ENCODE data around the gene TMEM121.
"Not testable (repeated sequence)": the region's sequence is repeated elsewhere in the genome, so short reads cannot be mapped to it uniquely, and the experiment has no call there.

TMEM121 gene

GRCh38 chr14:105547072-105547471 lies 20.7 kb downstream of the TMEM121 start:
- not testable (repeated sequence) for DNase-seq (ENCODE audit: low read depth in 2 of 2)

- no peak for DNase-seq (ENCODE audit: low read depth in 2 of 2)
Measured at GRCh38 chr14:105547741-105548169, 21.4 kb downstream of the TMEM121 start.

DNA sequence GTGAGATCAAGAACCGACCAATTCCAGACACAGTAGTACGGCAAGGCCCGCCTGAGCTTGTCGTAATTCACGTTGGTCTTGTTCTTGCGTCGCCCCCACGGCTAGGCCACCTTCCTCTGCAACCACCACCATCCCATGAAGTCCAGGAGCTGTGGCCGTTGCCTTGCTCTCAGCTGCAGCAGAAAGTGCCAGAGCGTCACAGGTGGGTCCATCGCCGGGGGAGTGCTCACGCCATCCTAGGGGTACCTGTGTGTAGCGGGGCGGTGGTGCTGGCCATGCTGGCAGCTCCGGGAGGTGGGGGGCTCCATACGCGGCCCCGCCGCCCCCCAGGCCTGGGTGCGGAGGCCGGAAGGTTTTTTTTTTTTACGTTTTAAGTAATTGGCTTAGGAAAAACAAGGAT lies 23.1 kb downstream of the TMEM121 start:
- no peak for DNase-seq (ENCODE audit: low read depth in 2 of 2)

GRCh38 chr14:105554022-105554421 lies 27.6 kb downstream of the TMEM121 start:
- DNase-seq (ENCODE audit: low read depth in 2 of 2): no peak

DNA sequence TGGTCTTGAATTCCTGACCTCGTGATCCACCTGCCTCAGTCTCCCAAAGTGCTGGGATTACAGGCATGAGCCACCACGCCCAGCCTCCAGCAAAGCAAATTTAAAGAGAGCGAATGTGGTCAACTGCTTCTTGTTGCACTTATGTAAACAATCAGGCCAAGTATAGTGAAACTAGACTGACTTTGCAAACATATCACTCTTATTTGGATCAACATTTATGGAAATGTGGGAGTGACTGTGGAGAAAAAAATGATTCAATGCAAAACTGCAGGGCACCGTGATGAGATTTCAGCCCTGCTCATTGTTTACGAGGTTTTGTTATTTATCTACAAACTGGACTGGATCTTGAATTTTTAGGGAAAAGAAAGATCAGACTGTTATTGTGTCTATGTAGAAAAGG lies 28.1 kb downstream of the TMEM121 start:
- DNase-seq (ENCODE audit: low read depth in 2 of 2): no peak

DNA sequence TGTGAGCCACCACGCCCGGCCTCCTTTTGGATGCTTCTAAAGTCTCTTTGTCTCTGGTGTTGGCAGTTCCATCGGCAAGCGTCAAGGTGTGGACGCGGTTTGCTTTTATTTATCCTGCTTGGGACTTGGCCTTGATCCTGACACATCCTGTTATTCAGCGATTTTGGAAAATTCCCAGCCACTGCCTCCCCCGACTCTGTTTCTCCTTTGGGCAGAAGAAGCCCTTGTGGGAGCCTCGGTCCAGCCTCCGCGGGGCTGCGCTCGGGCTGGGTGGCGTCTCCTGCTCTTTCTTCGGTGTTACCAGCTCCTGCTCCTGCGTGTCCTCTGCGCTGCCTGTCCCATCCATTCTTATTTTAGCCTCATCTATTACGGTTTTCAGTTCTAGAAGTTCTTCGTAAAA lies 31.3 kb downstream of the TMEM121 start:
- DNase-seq (ENCODE audit: low read depth in 2 of 2): not testable (repeated sequence)

DNA sequence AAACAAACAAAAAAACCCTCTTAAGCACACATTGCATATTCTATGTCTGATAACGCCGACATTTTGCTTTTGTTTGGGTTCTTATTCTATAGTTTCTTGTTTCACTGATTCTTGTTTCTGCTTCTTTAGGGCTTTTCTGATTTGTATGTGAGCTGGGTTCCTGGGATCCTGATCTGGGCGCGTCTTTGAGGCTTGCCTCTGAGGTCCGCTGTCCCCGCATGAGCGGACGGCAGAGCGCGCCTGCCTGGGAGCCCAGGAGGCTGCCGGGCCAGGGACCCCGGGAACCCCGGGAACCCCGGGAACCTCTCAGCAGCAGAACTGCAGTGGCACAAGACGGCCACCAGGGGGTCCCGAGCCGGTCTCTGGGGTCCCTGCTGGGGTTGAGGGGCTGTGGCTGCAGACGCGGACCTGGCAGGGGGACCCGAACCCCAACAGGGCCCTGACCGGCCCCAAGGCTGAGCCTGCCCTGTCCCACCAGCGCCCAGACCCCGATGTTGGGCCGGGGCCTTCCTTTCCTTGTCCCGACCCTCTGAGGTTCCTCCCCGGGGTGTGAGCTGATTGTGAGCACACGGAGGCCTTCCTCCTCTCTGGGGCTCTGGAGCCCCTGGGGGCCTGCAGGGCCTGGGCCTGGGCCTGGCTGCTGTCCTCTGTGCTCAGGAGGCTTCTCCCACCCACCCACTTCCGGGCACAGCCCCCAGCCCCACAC lies 32.2 kb downstream of the TMEM121 start:
- DNase-seq (ENCODE audit: low read depth in 2 of 2): not testable (repeated sequence)

DNA sequence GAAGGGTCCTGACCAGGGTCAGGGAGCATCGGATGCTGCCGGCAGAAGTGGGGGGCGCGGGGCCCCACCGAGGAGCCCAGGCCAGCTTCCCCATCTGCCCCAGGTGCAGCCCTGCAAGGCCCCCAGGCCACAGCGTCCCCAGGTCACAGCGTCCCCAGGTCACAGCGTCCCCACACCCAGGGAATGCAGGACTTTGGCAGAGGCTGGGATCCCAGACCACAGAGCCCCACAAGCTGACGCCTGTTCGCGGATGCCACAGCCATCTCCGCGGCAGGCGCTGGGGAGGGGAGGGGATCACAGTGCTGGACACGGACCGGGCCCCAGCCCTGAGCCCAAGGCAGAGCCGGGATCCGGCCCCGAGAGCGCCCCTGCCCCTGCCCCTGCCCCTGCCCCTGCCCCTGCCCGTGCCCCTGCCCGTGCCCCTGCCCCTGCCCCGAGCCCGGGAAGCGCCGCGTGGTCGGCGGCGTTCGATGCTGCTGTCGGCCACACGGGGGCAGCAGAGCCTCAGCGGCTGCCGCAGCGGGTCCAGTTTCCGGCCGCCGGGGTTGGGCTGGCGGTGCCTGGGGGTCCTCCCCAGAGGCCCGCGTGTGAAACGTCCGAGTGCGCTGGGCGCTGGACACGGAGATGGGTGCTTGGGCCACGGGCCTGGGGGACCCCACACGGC lies 33.1 kb downstream of the TMEM121 start:
- not testable (repeated sequence) for DNase-seq (ENCODE audit: low read depth in 2 of 2)

DNA sequence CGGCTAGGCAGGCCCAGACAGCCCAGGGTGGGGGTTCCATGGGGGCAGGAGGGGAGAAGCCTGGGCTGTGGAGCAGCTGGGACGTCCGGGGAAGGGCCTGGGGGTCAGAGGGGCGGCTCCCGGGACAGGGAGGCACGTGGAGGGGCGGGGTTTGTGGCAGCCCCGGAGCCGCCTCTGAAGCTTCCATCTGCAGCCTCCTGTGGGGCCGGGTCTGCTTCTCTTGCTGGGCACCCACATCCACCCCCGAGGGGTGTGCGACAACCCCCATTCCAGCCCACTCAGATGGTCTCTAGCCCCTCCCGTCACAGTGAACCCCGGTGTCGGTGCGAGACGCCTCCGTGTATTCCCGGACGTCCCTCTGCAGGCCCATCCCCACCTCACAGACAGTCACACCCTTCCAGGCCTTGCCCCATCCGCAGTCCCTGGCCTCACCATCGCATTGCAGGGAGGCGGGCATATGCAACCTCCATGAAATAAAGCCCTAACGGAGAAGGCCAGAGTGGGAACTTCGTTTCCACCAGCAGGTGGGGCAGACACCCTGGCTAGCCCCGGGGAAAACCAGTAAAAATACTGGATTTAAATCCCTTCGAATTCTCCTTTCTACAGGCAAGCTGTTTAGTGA lies 33.8 kb downstream of the TMEM121 start:
- DNase-seq (ENCODE audit: low read depth in 2 of 2): not testable (repeated sequence)

GRCh38 chr14:105561345-105561744 lies 35.0 kb downstream of the TMEM121 start:
- not testable (repeated sequence) for DNase-seq (ENCODE audit: low read depth in 2 of 2)

DNA sequence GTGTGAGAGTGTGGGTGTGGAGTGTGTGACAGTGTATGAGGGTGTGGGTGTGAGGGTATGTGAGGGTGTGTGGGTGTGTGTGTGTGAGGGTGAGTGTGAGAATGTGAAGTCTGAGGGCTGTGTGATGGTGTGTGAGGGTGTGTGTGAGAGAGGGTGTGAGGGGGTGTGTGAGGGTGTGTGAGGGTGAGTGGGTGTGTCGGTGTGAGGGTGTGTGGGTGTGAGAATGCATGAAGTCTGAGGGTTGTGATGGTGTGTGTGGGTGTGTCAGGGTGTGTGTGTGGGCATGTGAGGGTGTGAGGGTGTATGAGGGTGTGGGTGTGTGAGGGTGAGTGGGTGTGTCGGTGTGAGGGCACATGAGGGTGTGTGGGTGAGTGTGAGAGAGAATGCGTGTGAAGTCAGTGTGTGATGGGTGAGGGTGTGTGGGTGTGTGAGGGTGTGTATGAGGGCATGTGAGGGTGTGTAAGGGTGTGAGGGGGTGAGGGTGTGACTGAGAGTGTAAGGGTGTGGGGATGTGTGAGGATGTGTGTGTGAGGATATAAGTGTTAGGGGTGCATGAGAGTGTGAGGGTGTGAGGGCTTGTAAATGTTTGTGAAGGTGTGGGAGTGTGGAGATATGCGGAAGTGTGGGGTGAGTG lies 36.4 kb downstream of the TMEM121 start:
- DNase-seq (ENCODE audit: low read depth in 2 of 2): no peak

DNA sequence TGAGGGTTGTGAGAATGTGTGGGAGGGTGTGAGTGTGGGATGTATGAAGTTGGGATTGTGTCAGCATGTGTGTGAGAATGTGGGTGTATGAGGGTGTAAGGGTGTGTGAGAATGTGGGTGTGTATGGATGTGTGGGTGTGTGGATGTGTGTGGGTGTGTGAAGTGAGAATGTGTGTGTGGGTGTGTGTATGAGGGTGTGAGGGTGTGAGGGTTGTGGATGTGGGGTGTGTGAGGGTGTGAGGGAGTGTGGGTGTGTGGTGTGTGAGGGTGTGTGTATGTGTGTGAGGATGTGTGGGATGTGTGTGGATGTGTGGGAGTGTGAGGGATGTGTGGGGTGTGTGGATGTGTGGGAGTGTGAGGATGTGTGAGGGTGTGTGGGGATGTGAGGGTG lies 37.0 kb downstream of the TMEM121 start:
- no peak for DNase-seq (ENCODE audit: low read depth in 2 of 2)

DNA sequence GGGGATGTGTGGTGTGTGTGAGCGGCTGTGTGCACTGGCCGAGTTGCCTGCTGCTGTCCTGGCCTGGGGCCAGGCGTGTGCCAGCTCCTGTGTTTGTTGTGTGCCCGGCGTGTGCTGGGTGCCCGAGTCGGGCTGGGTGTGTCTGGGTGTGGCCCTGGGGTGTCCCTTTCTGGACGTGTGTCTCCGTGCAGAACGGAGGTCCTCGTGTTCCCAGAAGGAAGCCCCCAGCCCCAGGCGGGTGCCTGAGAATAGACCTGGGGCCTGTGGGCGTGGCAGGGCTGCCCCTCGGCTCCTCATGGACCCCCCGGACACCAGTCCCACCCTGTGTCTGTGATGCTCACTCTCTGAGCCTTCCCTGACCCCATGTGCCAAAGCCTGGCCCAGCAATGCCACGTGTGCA lies 38.2 kb downstream of the TMEM121 start:
- DNase-seq (ENCODE audit: low read depth in 2 of 2): not testable (repeated sequence)

- DNase-seq (ENCODE audit: low read depth in 2 of 2): not testable (repeated sequence)
Measured at GRCh38 chr14:105565185-105565919, 39.0 kb downstream of the TMEM121 start.

DNA sequence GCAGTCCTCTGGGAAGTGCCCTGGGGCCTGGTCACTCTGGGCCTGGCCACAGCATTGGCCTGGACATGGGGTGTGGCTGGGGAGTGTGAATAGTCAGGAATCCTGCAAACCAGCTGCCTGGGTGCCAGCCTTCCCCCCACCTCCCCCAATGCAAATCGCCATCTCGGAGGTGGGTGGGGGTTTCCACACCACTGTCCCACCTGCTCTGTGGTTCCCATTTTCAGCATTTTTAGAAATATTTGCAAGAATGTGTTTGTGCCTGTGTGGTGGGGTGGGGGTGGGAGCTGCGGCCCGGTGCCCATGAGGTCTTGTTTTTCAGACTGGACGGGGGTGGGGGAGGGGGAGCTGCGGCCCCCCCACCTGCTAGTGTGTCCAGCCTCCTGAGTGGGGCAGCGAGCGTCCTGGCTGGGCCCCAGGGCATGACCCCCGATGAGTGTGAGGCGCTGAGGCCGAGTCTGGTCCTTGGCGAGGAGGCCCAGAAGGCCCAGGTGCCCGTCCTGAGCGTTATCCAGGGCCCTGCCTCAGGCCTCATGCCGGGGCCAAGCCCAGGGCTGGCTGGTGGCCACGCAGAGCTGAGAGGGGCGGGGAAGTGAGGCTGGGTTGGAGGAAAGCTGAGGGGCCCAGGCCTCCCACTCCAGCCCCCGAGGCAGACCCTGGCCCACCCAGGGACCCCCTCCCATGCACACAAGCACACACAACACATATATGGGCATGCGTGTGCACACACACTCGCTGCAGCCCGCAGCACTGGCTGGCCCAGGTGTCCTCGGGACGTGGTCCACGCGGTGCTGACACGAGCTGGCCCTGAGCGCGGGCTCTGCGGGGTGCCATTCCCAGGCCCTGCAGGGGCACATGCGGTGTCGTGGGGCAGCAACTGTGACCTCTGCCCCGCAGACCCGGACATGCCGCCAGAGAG lies 40.1 kb downstream of the TMEM121 start:
- not testable (repeated sequence) for DNase-seq (ENCODE audit: low read depth in 2 of 2)

- not testable (repeated sequence) for DNase-seq (ENCODE audit: low read depth in 2 of 2)
Measured at GRCh38 chr14:105567164-105568103, 41.1 kb downstream of the TMEM121 start.

- DNase-seq (ENCODE audit: low read depth in 2 of 2): not testable (repeated sequence)
Measured at GRCh38 chr14:105568140-105568843, 41.9 kb downstream of the TMEM121 start.

DNA sequence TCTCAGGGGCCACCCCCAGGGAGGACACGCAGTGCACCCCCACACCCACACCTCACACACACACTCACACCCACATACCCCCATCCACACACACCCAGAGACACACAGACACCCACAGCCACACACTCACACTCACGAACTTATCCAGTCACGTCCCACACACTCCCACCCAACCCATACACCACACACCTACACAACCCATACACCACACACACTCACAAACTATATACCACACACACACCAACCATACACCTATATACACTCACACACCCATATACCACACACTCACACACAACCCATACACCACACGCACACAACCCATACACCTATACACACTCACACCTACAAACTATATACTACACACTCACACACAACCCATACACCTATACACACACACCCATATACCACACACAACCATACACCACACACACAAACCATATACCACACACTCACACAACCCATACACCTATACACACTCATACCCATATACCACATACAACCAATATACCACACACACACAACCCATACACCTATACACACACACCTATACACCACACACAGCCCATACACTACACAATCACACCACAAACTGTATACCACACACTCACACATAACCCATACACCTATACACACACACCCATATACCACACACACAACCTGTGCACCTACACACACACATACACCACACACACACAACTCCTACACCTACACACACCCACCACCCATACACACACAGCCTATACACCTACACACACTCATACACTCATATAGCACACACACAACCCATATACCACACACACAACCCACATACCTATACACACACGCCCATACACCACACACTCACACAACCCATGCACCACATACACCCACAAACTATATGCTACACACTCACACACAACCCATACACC lies 42.7 kb downstream of the TMEM121 start:
- no peak for DNase-seq (ENCODE audit: low read depth in 2 of 2)
